ENCODE results near the gene RUNX1. TPM values are rescaled to one million over a fixed set of nuclear protein-coding genes. Genes with fewer than 3 reads are reported as not detected.

Gene RUNX1
- total and polyA plus RNA-seq, 10 of the 15 experiments (the other 5 are each of a cell fraction or from before 2014, with no cell fraction given) = 0.90 to 15.2 (median 4.1) TPM

GRCh38 chr21:34888569-34889319, 160.4 kb downstream of the RUNX1 start (continued):
- TF ChIP-seq SMAD1 (IDR thresholded peaks at IDR 0.05; ENCODE audit: low read depth, partially characterized antibody) (no peak), TAF1 (IDR thresholded peaks at IDR 0.05; ENCODE audit: borderline replicate concordance, low read depth, low read length) (peak; percentile 68; the same call in 1 of the 2 replicates), BHLHE40 (IDR thresholded peaks at IDR 0.05; ENCODE audit: borderline replicate concordance in 1 of 2, low read depth in 2 of 2, low read length in 1 of 2) (0 out of 4 replicates have a peak, but pooled peaks of 1 of the 2 experiments have one; percentile 7), IKZF1 (conservative IDR thresholded peaks at IDR 0.05) (peak; percentile 32; the same call in 1 of the 2 replicates), POLR2A (IDR thresholded peaks at IDR 0.05; ENCODE audit: low read depth, low read length) (peak; percentile 69), ASH2L (IDR thresholded peaks at IDR 0.05; ENCODE audit: borderline replicate concordance, low read depth) (no peak), PBX3 (IDR thresholded peaks at IDR 0.05; ENCODE audit: insufficient replicate concordance, low read depth, low read length) (no peak), NFYB (IDR thresholded peaks at IDR 0.05; ENCODE audit: insufficient read depth, low read depth, low read length) (peak; percentile 80; the same call in 1 of the 2 replicates), TARDBP (IDR thresholded peaks at IDR 0.05; ENCODE audit: borderline replicate concordance) (no peak)

Data from GM12878 (cell line).